ENCODE data around the gene MVD. TPM values are rescaled to one million over a fixed set of nuclear protein-coding genes. Genes with fewer than 3 reads are reported as not detected.
A peak's percentile ranks its signal among the peaks of the same experiment; 100 is the strongest.

Gene MVD
- total and polyA plus RNA-seq, 2 of the 4 experiments (the other 2 are of a cell fraction), result 18.3 to 28.4 TPM

DNA sequence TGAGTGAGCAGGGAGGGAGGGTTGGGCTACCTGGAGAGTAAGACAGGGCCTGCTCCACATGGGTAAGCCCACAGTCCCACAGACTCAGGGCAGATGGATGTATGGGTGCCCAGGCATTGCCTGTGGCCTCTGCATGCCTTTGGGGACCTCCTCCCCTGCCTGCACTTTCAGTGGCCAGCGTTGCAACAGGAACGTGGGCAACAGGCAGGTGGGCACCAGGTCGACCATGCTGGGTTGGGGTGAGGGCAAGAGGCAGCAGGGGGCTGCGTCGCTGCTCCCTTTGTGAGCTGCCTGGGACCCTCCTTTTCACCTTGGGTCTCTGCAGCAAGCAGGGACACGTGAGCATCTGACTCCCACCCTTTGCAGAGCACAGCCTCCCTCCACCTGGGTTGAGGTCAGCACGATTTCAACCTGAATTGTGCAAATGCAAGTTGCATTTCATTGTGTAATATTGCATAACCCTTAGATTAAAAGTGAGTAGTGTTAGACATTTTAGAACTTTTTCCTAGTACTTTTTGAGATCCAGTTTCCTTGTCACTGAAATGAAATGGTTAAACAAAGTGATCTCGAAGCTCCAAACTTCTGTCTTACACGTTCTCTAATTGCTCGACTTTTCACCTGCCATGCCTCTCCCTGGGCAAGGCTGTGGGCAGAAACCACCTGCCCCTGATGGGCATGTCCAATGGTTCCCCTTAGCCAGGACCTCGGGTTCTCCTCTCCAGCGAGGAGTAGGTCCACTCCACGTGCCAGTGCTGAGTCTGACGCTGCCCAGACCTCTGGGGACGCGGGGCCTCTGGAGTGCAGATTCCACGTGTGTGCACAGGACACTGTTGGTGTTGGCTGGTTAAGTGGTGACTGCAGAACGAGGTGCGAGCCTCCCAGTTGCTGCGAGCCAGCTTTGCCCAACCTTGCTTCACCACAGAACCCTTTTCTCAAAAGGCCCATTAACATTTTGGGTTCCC lies 57.4 kb downstream of the MVD start:
- Histone ChIP-seq H2BK5ac (ENCODE audit: low read depth, low read length, poor library complexity, severe bottlenecking) (no peak overlapping the region), H2AK9ac (replicated peaks; ENCODE audit: low read depth, low read length, poor library complexity) (no peak overlapping the region), H4K91ac (ENCODE audit: insufficient read depth, low read depth, low read length) (no peak overlapping the region), H3K27me3 (ENCODE audit: control insufficient read depth, insufficient read depth, low read length) (no peaks in the 10 kb centered on the region), H3K36me3 (ENCODE audit: control insufficient read depth, insufficient read depth, low read length) (peaks cover 52% of the 10 kb centered on the region), H3K9me3 (ENCODE audit: control insufficient read depth, insufficient read depth, low read length) (no peaks in the 10 kb centered on the region), H2BK20ac (ENCODE audit: low read depth, low read length) (no peak overlapping the region), H2AFZ (replicated peaks; ENCODE audit: low read length, poor library complexity) (no peak overlapping the region), H4K20me1 (ENCODE audit: insufficient read depth, low read length) (peaks cover 30% of the 10 kb centered on the region), H3K27ac (ENCODE audit: insufficient read depth, low read length) (no peak overlapping the region), H3K9me1 (ENCODE audit: insufficient read depth, low read length) (peaks cover 8% of the 10 kb centered on the region; the same call in 1 of the 2 replicates), H4K8ac (ENCODE audit: low read depth in 2 of 2, low read length in 2 of 2) (no peak overlapping the region), H4K5ac (ENCODE audit: low read depth, low read length) (no peak overlapping the region), H3K4me3 (ENCODE audit: insufficient read depth, low read depth, low read length) (no peak overlapping the region), H3K4me2 (ENCODE audit: low read depth, low read length) (no peak overlapping the region), H3K56ac (ENCODE audit: extremely low read depth, insufficient read depth, low read length) (no peak overlapping the region), H3K4me1 (ENCODE audit: control insufficient read depth, insufficient read depth, low read length) (no peaks in the 10 kb centered on the region), H3K18ac (ENCODE audit: low read depth, low read length) (no peak overlapping the region), H3K9ac (ENCODE audit: low read depth, low read length) (no peak overlapping the region), H3K23ac (ENCODE audit: low read depth, low read length) (no peak overlapping the region), H2AK5ac (ENCODE audit: low read depth, low read length) (no peak overlapping the region), H3K14ac (replicated peaks; ENCODE audit: low read depth, low read length) (no peak overlapping the region), H3K79me1 (ENCODE audit: low read depth in 1 of 2, low read length in 2 of 2) (peaks cover 6 to 50% of the 10 kb centered on the region in 2 experiments; a peak in 3 of 4 replicates), H2BK15ac (ENCODE audit: low read depth, low read length) (no peak overlapping the region), H2BK120ac (ENCODE audit: low read depth, low read length) (no peak overlapping the region), H3K4ac (ENCODE audit: low read depth, low read length) (no peak overlapping the region)
- TF ChIP-seq CEBPB (IDR thresholded peaks at IDR 0.05; ENCODE audit: low read depth, low read length), result peak; percentile 47
- TF ChIP-seq NFE2L2 (IDR thresholded peaks at IDR 0.05; ENCODE audit: low read depth, low read length), result no peak
- TF ChIP-seq, protein P1, sequence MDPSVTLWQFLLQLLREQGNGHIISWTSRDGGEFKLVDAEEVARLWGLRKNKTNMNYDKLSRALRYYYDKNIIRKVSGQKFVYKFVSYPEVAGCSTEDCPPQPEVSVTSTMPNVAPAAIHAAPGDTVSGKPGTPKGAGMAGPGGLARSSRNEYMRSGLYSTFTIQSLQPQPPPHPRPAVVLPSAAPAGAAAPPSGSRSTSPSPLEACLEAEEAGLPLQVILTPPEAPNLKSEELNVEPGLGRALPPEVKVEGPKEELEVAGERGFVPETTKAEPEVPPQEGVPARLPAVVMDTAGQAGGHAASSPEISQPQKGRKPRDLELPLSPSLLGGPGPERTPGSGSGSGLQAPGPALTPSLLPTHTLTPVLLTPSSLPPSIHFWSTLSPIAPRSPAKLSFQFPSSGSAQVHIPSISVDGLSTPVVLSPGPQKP (IDR thresholded peaks at IDR 0.05; ENCODE audit: borderline replicate concordance, low read depth, low read length), result no peak
- in situ Hi-C loops (cut with MboI; ENCODE audit: low sequenced_read_pairs) (no loop called here), intact Hi-C loops (cut with micrococcal nuclease) (no loop called here), dilution Hi-C loops (cut with HindIII; ENCODE audit: low sequenced_read_pairs, unreplicated experiment) (no loop called here)
- ATAC-seq (ENCODE audit: low read depth), result no peak
- POLR2A ChIA-PET (ENCODE audit: unreplicated experiment), result no interaction called here
- BruUV-seq (replicated peaks), result no TSS peak
- WGBS, 2 experiments (ENCODE audit: extremely low coverage in 2 of 2, insufficient read length in 1 of 2), result 93% methylated on average over 6 of the region's 20 CpGs; no CpG with 5 or more reads in 1 of the 2 experiments
- no peak for DNase-seq
- CTCF ChIA-PET, result no interaction called here
